IMR-90 (cell line): ENCODE data around the gene HIVEP3.

Experiments used
- MXI1 ChIP-seq: IDR thresholded peaks from 2 replicates; pipeline ENCODE4 v1.6.1; 2012; ENCODE audit warnings: low read depth, mild to moderate bottlenecking, low read length, moderate library complexity, borderline replicate concordance
- POLR2A ChIP-seq: IDR thresholded peaks from 2 replicates; pipeline ENCODE4 v1.6.1; 2012; ENCODE audit warnings: mild to moderate bottlenecking, low read depth, low read length
- TF ChIP-seq, protein P1 (sequence below): conservative IDR thresholded peaks from 2 replicates; pipeline ENCODE4 v1.5.1; 2012; ENCODE audit warnings: mild to moderate bottlenecking, low read depth, low read length, improper control_type of control experiment
- TF ChIP-seq, protein P2 (sequence below): fragments of 150-350 bp; IDR thresholded peaks from 2 replicates; pipeline ENCODE4 v1.6.1; 2016; ENCODE audit warnings: low read depth, mild to moderate bottlenecking, low read length, moderate library complexity, borderline replicate concordance

DNA sequence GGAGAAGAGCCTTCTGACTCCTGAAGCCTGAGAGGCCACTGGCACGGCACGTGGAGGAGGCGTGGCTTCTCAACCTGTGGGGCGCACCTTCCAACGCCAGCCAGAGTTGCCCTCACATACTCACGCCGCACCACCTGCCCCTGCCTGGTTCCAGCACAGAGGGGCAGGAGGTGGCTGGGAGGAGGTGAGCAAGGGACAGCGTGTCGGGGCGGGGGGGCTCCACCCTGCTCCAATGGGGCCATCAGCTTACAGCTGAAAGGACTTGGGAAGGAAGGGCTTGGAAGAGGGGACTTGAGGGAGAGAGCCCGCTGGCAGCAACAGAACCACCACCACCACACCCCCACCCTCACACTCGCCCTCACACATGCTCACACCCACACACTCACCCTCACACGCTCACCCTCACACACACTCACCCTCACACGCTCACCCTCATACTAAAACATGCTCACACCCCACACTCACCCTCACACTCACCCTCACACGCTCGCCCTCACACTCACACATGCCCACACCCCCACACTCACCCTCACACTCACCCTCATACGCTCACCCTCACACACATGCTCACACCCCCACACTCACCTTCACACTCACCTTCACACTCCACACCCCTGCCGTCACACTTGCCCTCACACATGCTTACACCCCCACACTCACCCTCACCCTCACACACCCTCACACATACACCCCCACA is 392.7 kb downstream of the HIVEP3 start:
- no peak for TF ChIP-seq POLR2A
- no peak for TF ChIP-seq MXI1
- TF ChIP-seq, protein P1, sequence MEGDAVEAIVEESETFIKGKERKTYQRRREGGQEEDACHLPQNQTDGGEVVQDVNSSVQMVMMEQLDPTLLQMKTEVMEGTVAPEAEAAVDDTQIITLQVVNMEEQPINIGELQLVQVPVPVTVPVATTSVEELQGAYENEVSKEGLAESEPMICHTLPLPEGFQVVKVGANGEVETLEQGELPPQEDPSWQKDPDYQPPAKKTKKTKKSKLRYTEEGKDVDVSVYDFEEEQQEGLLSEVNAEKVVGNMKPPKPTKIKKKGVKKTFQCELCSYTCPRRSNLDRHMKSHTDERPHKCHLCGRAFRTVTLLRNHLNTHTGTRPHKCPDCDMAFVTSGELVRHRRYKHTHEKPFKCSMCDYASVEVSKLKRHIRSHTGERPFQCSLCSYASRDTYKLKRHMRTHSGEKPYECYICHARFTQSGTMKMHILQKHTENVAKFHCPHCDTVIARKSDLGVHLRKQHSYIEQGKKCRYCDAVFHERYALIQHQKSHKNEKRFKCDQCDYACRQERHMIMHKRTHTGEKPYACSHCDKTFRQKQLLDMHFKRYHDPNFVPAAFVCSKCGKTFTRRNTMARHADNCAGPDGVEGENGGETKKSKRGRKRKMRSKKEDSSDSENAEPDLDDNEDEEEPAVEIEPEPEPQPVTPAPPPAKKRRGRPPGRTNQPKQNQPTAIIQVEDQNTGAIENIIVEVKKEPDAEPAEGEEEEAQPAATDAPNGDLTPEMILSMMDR: no peak
- TF ChIP-seq, protein P2, sequence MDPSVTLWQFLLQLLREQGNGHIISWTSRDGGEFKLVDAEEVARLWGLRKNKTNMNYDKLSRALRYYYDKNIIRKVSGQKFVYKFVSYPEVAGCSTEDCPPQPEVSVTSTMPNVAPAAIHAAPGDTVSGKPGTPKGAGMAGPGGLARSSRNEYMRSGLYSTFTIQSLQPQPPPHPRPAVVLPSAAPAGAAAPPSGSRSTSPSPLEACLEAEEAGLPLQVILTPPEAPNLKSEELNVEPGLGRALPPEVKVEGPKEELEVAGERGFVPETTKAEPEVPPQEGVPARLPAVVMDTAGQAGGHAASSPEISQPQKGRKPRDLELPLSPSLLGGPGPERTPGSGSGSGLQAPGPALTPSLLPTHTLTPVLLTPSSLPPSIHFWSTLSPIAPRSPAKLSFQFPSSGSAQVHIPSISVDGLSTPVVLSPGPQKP: no peak
